HG03066 (cell line): ENCODE measurements around the gene SLC27A6.
"Not testable (repeated sequence)": the region's sequence is repeated elsewhere in the genome, so short reads cannot be mapped to it uniquely, and the experiment has no call there.

Experiments
- ATAC-seq: cut with Tn5 transposase; IDR thresholded peaks from one replicate; pipeline ENCODE4 v1.9.1; 2021; ENCODE audit warnings: low read depth; ENCODE audit not compliant: unreplicated experiment

SLC27A6 gene

DNA sequence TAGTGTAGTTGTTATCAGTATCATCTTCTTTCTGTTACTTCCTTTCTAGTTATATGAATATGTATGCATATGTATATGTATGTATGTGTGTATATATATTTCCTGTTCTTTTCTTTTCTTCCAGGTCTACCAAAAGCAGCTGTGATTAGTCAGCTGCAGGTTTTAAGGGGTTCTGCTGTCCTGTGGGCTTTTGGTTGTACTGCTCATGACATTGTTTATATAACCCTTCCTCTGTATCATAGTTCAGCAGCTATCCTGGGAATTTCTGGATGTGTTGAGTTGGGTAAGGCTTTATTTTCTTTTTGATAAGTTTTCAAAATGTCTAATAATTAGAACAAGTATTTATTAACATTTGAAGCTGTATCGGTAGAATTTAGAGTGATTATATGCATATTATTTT lies 23.2 kb downstream of the SLC27A6 start:
- ATAC-seq, result no peak

DNA sequence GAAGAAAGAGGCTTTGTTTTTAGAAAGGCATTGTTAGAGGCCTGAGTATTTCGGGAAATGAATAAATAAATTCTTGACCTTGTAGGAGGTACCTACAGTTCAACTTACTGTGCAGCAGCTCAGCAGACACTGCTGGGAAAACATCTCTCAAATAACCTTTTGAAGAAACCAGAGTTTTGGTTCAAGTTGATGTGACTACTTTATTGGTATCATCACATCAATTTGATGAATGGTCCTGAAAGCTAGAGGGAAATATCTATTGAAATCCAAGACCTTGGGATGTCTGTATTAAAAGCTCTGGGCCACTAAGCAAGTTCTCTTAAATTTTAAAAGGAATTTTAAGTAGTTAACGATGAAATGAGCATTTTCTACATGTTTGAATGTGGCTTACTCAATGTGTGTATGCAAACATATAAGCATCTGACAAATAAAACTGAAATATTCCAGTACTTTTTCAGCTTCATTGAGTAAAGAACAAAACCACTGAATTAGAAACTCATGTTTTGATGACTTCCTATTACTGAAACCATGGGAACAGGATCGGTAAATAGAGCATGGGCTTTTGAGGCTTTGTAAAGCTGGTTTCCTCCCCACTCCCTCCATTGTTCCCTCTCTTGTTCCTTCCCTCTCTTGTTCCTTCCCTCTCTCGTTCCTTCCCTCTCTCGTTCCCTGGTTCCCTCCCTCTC lies 36.7 kb downstream of the SLC27A6 start:
- ATAC-seq, result no peak

DNA sequence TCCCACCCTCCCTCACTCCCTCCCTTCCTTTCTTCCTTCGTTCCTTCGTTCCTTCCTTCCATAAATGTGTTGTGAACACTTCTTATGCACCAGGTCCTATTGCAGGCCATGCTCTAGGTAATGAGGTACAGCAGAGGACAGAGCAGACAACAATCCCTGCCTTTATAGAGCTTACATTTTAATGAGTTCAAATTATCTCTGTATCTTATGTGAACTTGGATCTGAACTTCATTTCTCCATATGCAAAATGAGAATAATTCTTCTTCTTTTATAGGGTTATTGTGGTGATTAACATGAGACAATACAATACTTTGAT lies 37.2 kb downstream of the SLC27A6 start:
- ATAC-seq, result no peak

- ATAC-seq, result no peak
Observed at GRCh38 chr5:129003232-129003631, 37.9 kb downstream of the SLC27A6 start.

- ATAC-seq, result no peak
Observed at GRCh38 chr5:129014185-129014584, 48.9 kb downstream of the SLC27A6 start.

- ATAC-seq, result no peak
Observed at GRCh38 chr5:129018837-129019236, 53.5 kb downstream of the SLC27A6 start.

GRCh38 chr5:129019401-129019908 lies 54.2 kb downstream of the SLC27A6 start:
- no peak for ATAC-seq

- ATAC-seq, result no peak
Observed at GRCh38 chr5:129020683-129021082, 55.4 kb downstream of the SLC27A6 start.

DNA sequence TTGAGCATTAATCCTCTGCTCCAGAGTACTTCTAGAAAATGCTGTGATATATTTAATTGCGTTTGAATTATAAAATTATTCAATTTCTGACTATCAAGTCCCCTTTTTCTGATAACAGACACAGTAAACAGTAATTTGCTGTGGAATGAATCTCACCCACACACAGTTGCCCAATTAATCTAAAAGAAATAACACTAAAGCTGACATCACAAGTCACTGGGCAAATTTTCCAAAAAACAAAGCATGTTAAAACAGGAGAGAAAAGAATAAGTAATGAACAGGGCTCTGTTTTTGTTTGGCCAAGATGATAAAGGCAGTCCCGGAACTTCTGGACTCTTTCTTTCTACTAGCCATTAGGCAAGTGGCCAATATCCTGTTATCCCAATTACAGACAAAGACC lies 56.5 kb downstream of the SLC27A6 start:
- ATAC-seq, result no peak

DNA sequence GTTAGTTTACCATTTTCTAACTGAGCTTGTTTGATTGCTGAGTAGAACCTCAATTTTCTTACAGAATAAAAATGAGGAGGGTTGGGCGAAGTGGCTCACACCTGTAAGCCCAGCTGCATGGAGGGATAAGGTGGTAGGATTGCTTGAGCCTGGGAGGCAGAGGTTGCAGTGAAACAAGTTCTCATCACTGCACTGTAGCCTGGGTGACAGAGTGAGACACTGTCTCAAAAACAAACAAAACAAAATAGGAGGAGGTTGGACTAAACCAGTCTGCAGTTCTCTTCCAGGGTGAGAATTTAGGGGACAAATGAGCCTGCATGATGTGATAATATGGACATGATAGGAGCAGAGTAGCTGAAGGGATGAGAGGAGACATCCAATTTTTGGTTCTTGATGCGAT lies 57.3 kb downstream of the SLC27A6 start:
- ATAC-seq, result no peak

GRCh38 chr5:129027260-129027659 lies 62.0 kb downstream of the SLC27A6 start:
- ATAC-seq, result no peak

DNA sequence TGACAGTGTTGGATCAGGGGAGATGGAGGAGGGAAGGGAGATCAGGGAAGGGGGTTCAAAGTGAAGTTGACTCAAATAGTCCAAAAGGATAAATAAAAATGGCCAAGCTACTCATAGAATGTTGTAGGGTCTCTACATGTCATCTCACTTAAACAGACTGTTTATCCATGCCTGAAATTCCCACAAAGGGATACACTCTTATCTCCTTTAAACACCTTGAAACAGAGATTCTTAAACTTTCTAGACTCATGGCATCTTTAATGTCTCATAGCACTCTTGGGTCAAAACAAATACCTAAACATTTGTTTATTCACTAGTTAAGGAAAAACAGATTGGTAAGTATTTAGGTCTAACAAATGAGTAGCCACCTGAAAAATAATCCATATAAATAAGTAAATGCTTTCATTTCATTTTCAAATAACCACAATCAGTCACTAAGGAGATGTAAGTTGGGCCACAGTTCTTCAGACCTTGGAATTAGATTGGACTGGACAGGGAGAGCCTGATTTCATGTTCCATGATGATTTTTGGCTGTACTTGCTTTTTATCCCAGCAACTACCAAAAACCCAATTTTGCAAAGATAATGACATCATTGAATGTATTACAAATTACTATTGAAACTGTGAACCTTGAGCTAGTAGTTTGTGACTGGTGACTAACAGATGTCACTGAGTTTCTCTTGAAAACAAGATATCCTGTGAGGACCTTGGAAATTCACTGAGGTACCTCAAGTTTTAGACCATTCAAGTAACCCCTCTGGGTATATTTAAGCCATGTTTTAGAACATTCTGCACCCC lies 66.8 kb downstream of the SLC27A6 start:
- no peak for ATAC-seq

- ATAC-seq, result not testable (repeated sequence)
Observed at GRCh38 chr5:129036257-129036656, 71.0 kb downstream of the SLC27A6 start.

DNA sequence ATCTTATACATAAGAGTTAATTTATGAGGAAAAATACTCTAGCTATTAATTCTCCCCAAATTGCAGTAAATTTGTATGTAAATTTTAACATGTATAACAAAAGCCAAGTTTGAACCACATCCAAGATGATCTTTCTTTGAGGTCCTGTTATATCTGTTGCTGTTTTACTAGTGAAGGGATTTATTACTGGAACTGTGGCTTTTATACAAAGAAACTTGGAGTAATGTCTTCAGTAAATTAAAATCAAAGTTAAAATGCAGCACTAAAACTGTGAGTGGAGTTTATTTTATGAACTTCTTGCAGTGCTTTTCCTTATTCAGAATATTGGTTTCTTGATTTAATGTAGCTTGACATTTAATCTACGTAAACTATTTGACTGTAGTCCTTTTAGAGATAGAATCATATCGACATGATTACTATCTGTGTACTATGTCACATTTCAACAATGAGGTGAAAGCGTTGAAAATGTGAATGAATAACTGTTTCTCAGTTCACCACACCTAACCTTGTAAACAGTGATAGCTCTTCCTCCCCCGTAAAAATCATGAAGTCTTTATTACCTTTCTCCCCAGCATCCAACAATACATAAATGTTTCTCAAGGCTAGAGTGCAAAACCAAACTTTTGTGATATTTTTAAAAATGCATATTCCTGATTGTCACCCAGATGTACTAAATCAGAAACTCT lies 76.1 kb downstream of the SLC27A6 start:
- ATAC-seq, result no peak

DNA sequence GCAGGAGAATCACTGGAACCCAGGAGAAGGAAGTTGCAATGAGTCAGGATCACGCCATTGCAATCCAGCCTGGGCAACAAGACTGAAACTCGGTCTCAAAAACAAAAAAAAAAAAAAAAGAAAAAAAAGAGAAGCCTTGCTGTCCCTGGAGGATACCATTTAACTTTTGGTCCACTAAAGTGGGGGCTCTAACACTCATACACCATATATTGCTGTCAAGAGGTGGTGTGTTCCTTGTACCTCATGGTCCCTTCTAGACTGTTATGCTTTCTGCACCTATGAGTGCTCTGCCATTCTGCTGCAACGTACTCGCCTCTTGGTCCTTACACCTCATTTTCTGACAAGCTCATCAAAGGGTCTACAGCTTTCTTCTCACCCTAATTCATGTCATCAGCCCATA lies 77.0 kb downstream of the SLC27A6 start:
- ATAC-seq, result no peak

- ATAC-seq, result no peak
Observed at GRCh38 chr5:129043894-129044293, 78.6 kb downstream of the SLC27A6 start.

GRCh38 chr5:129046151-129046550 lies 80.9 kb downstream of the SLC27A6 start:
- ATAC-seq, result no peak

DNA sequence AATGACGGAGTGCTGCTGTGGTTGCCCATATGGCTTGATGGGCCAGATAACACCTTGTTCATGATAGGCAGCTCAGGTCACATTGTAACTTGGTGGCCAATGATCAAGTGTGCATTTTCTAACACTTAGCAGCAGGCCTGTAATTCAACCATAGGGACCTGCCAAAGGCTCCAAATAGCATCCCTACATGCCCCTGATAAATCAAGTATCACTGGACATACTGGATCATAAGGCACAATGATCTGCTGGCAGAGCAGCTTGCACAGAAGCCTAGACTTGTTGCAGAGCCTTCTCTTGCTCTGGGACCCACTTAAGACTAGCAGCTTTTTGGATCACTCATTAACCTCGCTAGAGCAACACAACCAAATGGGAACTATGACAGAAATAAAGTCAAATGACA lies 83.2 kb downstream of the SLC27A6 start:
- ATAC-seq, result no peak

GRCh38 chr5:129049126-129049799 lies 84.0 kb downstream of the SLC27A6 start:
- no peak for ATAC-seq

DNA sequence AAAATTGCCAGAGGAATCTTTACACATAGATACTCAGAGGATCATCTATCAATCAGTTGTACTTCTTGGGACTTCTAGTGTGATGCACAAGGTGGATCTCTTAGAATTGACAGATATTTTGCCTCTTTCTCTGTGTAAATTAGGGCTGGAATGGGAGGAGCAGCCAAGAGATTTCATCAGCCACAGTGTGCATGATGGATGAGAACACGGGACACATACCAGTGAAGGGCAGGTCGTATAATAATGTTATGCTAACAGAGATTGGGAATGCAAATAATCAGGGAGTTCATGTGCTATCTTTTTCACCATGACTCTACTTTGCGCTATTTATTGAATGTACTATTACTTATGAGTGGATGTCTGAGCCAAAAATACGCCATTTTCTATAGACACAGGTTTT lies 86.0 kb downstream of the SLC27A6 start:
- no peak for ATAC-seq

DNA sequence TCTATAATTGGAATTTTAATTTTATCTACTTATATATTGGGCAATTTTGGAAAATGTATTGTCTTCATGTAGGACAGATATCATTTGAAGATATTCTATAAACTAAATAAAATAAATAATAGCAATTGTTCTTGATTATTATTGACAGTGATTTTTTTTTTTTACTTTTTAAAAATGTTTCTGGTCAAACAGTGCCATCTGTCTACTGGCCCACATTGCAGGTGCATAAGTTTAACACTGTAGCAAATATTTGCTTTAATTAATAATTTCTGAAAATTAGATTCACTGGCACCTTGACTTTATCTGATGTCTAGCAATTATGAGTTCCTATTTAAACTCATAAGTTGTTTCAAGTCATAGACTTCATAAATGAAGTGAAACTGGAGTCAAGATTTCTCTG lies 88.2 kb downstream of the SLC27A6 start:
- ATAC-seq, result no peak
